ENCODE results near the gene GNS.
"Not testable (repeated sequence)": the region's sequence is repeated elsewhere in the genome, so short reads cannot be mapped to it uniquely, and the experiment has no call there.

GNS gene

DNA sequence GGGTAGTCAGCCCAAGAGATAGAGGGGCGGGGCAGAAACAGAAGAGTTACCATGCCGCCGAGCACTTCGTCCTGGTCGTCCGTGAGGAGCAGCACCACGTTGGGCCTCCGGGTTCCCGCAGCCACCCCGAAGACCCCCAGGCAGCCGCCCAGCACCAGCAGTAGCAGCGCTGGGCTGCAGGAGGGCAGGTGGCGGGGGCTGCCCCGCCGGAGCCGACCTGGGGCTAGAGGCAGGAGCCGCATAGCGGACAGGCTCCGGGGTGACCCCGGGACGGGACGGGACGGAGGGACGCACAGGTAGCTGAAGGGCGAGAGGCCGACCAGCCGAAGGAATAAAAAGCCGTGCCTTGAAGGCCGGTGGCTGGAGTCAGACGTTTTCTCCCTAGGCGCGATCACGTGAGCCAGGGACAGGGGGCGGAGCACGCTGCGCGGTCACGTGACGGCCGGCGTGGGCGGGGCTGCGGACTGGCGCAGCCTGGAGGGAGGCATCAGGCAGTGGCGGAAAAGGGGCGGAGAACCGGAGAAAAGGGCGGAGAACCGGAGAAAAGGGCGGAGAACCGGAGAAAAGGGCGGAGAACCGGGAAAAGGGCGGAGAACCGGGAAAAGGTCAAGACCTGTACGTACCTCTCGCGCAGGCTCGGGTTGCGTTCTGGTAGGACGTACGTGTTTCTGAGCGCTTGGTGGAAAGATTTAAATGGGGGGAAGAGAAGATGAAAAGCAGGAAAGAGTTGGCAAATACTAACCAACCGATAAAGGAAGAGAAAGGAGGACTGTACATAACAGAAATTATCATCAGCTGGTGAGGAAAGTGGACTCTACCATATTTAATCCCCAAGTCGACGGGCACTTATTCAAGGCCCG, at the start of gene GNS:
GNS (minus strand) TSS at position 372 of the 860 bp plus-strand sequence; CDS start at position 242, 130 bp downstream.
- H3K27ac ChIP-seq (ENCODE audit: low read length): peak within 1 kb of the TSS; percentile 26
- H3K36me3 ChIP-seq (ENCODE audit: control insufficient read depth, low read depth, low read length): no peaks in the 10 kb centered on the region
- H3K4me3 ChIP-seq (ENCODE audit: low read length): peak within 1 kb of the TSS; percentile 87

GRCh38 chr12:64808110-64808509, 48.9 kb upstream of the GNS start:
- no peaks in the 10 kb centered on the region for H3K27me3 ChIP-seq (ENCODE audit: control insufficient read depth, insufficient read depth, low read length)
- no peak overlapping the region for H3K9ac ChIP-seq (ENCODE audit: low read length)
- H3K27ac ChIP-seq (ENCODE audit: low read length): no peak overlapping the region
- no peak overlapping the region for H3K4me3 ChIP-seq (ENCODE audit: low read length)
- H3K9me3 ChIP-seq (ENCODE audit: control insufficient read depth, low read depth, low read length): no peaks in the 10 kb centered on the region
- H3K4me1 ChIP-seq (ENCODE audit: control insufficient read depth, low read depth, low read length): no peaks in the 10 kb centered on the region
- no peaks in the 10 kb centered on the region for H3K36me3 ChIP-seq (ENCODE audit: control insufficient read depth, low read depth, low read length)

More for the DNA sequence above, at the start of gene GNS:
- Histone ChIP-seq H3K4me1 (ENCODE audit: control insufficient read depth, low read depth, low read length) (no peaks in the 10 kb centered on the region), H3K9ac (ENCODE audit: low read length) (peak within 1 kb of the TSS; percentile 70), H3K27me3 (ENCODE audit: control insufficient read depth, insufficient read depth, low read length) (no peaks in the 10 kb centered on the region), H3K9me3 (ENCODE audit: control insufficient read depth, low read depth, low read length) (no peaks in the 10 kb centered on the region)

- Histone ChIP-seq H3K27me3 (ENCODE audit: control insufficient read depth, insufficient read depth, low read length) (no peaks in the 10 kb centered on the region), H3K4me1 (ENCODE audit: control insufficient read depth, low read depth, low read length) (no peaks in the 10 kb centered on the region), H3K27ac (ENCODE audit: low read length) (no peak overlapping the region), H3K4me3 (ENCODE audit: low read length) (no peak overlapping the region), H3K9ac (ENCODE audit: low read length) (no peak overlapping the region), H3K9me3 (ENCODE audit: control insufficient read depth, low read depth, low read length) (no peaks in the 10 kb centered on the region), H3K36me3 (ENCODE audit: control insufficient read depth, low read depth, low read length) (no peaks in the 10 kb centered on the region)
Observed at GRCh38 chr12:64806593-64807460, 47.6 kb upstream of the GNS start.

GRCh38 chr12:64806173-64806572, 47.0 kb upstream of the GNS start:
- no peaks in the 10 kb centered on the region for H3K36me3 ChIP-seq (ENCODE audit: control insufficient read depth, low read depth, low read length)
- H3K9me3 ChIP-seq (ENCODE audit: control insufficient read depth, low read depth, low read length): no peaks in the 10 kb centered on the region
- no peak overlapping the region for H3K27ac ChIP-seq (ENCODE audit: low read length)

GRCh38 chr12:64802180-64802775, 43.1 kb upstream of the GNS start:
- H3K9ac ChIP-seq (ENCODE audit: low read length); H3K9me3 ChIP-seq (ENCODE audit: control insufficient read depth, low read depth, low read length); H3K27me3 ChIP-seq (ENCODE audit: control insufficient read depth, insufficient read depth, low read length); H3K27ac ChIP-seq (ENCODE audit: low read length); H3K4me3 ChIP-seq (ENCODE audit: low read length); H3K4me1 ChIP-seq (ENCODE audit: control insufficient read depth, low read depth, low read length); H3K36me3 ChIP-seq (ENCODE audit: control insufficient read depth, low read depth, low read length): not testable (repeated sequence)

More at GRCh38 chr12:64806173-64806572, 47.0 kb upstream of the GNS start:
- H3K27me3 ChIP-seq (ENCODE audit: control insufficient read depth, insufficient read depth, low read length): no peaks in the 10 kb centered on the region
- H3K9ac ChIP-seq (ENCODE audit: low read length): no peak overlapping the region
- no peaks in the 10 kb centered on the region for H3K4me1 ChIP-seq (ENCODE audit: control insufficient read depth, low read depth, low read length)
- H3K4me3 ChIP-seq (ENCODE audit: low read length): no peak overlapping the region

DNA sequence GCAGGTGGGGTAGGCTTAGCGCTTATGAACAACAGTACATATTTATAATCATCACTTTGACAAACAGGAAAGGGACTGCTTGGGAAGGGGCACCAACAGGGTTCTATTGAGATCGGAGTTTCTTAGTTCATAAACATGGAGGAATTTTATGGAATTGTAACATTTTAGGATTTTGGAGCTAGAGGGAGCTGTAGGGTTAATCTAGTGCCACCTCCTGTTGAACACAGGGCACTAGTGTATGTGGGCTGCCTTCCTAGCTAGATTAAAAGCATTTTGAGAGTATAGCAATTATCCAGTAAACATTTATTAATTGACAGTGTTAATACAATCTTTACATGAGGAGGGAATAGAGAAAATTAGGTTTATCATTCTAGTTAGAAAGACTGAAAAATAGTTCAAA, 42.2 kb upstream of the GNS start:
- Histone ChIP-seq H3K27me3 (ENCODE audit: control insufficient read depth, insufficient read depth, low read length) (no peaks in the 10 kb centered on the region), H3K9ac (ENCODE audit: low read length) (no peak overlapping the region), H3K4me3 (ENCODE audit: low read length) (no peak overlapping the region), H3K9me3 (ENCODE audit: control insufficient read depth, low read depth, low read length) (no peaks in the 10 kb centered on the region), H3K4me1 (ENCODE audit: control insufficient read depth, low read depth, low read length) (no peaks in the 10 kb centered on the region), H3K27ac (ENCODE audit: low read length) (no peak overlapping the region), H3K36me3 (ENCODE audit: control insufficient read depth, low read depth, low read length) (no peaks in the 10 kb centered on the region)

DNA sequence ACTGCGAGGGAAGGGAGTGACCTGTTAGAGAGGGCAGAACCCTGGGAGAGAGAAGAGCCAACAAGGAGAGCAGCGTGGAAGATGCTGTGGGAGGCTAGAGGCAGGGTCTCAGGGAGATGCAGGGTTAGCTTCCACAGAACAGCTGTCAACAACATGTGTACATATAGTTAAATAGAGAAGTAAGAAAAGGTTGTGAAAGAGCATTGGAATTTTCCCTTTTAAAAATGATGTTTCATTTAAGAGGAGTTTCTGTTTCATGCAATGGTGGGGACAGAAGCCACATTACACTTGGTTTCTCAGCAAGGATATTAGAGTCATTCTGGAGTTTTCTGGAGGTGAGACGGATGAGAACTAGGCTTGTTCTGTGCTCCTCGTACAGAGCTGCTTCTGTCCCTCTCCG, 41.4 kb upstream of the GNS start:
- Histone ChIP-seq H3K27me3 (ENCODE audit: control insufficient read depth, insufficient read depth, low read length) (no peaks in the 10 kb centered on the region), H3K9me3 (ENCODE audit: control insufficient read depth, low read depth, low read length) (no peaks in the 10 kb centered on the region), H3K36me3 (ENCODE audit: control insufficient read depth, low read depth, low read length) (no peaks in the 10 kb centered on the region), H3K4me1 (ENCODE audit: control insufficient read depth, low read depth, low read length) (peaks cover 4% of the 10 kb centered on the region), H3K9ac (ENCODE audit: low read length) (no peak overlapping the region), H3K4me3 (ENCODE audit: low read length) (no peak overlapping the region), H3K27ac (ENCODE audit: low read length) (no peak overlapping the region)

GRCh38 chr12:64798165-64798564, 39.0 kb upstream of the GNS start:
- no peaks in the 10 kb centered on the region for H3K36me3 ChIP-seq (ENCODE audit: control insufficient read depth, low read depth, low read length)
- peaks cover 4% of the 10 kb centered on the region for H3K4me1 ChIP-seq (ENCODE audit: control insufficient read depth, low read depth, low read length)
- H3K27ac ChIP-seq (ENCODE audit: low read length): no peak overlapping the region
- no peak overlapping the region for H3K9ac ChIP-seq (ENCODE audit: low read length)
- no peaks in the 10 kb centered on the region for H3K9me3 ChIP-seq (ENCODE audit: control insufficient read depth, low read depth, low read length)
- no peak overlapping the region for H3K4me3 ChIP-seq (ENCODE audit: low read length)
- no peaks in the 10 kb centered on the region for H3K27me3 ChIP-seq (ENCODE audit: control insufficient read depth, insufficient read depth, low read length)

- Histone ChIP-seq H3K27ac (ENCODE audit: low read length) (no peak overlapping the region), H3K36me3 (ENCODE audit: control insufficient read depth, low read depth, low read length) (no peaks in the 10 kb centered on the region), H3K4me3 (ENCODE audit: low read length) (no peak overlapping the region), H3K27me3 (ENCODE audit: control insufficient read depth, insufficient read depth, low read length) (no peaks in the 10 kb centered on the region), H3K9me3 (ENCODE audit: control insufficient read depth, low read depth, low read length) (no peaks in the 10 kb centered on the region), H3K4me1 (ENCODE audit: control insufficient read depth, low read depth, low read length) (peaks cover 4% of the 10 kb centered on the region), H3K9ac (ENCODE audit: low read length) (no peak overlapping the region)
Observed at GRCh38 chr12:64797156-64797555, 38.0 kb upstream of the GNS start.

GRCh38 chr12:64796205-64796845, 37.1 kb upstream of the GNS start:
- Histone ChIP-seq H3K27ac (ENCODE audit: low read length) (peak overlapping the region; percentile 71), H3K27me3 (ENCODE audit: control insufficient read depth, insufficient read depth, low read length) (no peaks in the 10 kb centered on the region), H3K36me3 (ENCODE audit: control insufficient read depth, low read depth, low read length) (no peaks in the 10 kb centered on the region), H3K9me3 (ENCODE audit: control insufficient read depth, low read depth, low read length) (no peaks in the 10 kb centered on the region), H3K4me3 (ENCODE audit: low read length) (no peak overlapping the region), H3K4me1 (ENCODE audit: control insufficient read depth, low read depth, low read length) (peaks cover 4% of the 10 kb centered on the region), H3K9ac (ENCODE audit: low read length) (peak overlapping the region; percentile 20)

- Histone ChIP-seq H3K27me3 (ENCODE audit: control insufficient read depth, insufficient read depth, low read length) (no peaks in the 10 kb centered on the region), H3K4me3 (ENCODE audit: low read length) (no peak overlapping the region), H3K9ac (ENCODE audit: low read length) (no peak overlapping the region), H3K4me1 (ENCODE audit: control insufficient read depth, low read depth, low read length) (peaks cover 4% of the 10 kb centered on the region), H3K9me3 (ENCODE audit: control insufficient read depth, low read depth, low read length) (no peaks in the 10 kb centered on the region), H3K36me3 (ENCODE audit: control insufficient read depth, low read depth, low read length) (no peaks in the 10 kb centered on the region), H3K27ac (ENCODE audit: low read length) (no peak overlapping the region)
Observed at GRCh38 chr12:64794305-64794704, 35.1 kb upstream of the GNS start.
